GM12878 (cell line): ENCODE measurements around the gene SPIRE2. TPM values are rescaled to one million over a fixed set of nuclear protein-coding genes. Genes with fewer than 3 reads are reported as not detected.

Experiments
- KLF5 ChIP-seq: fragments of 450-650 bp; IDR thresholded peaks from 2 replicates; pipeline ENCODE4 v1.6.1; 2014; ENCODE audit warnings: mild to moderate bottlenecking; ENCODE audit not compliant: partially characterized antibody
- PAX5 ChIP-seq: IDR thresholded peaks from 2 replicates; pipeline ENCODE4 v1.6.1; 2011; ENCODE audit warnings: low read depth, low read length, borderline replicate concordance
- SMARCA5 ChIP-seq: fragments of 450-650 bp; IDR thresholded peaks from 2 replicates; pipeline ENCODE4 v1.6.1; 2017; ENCODE audit warnings: mild to moderate bottlenecking
- SPI1 ChIP-seq: IDR thresholded peaks from 2 replicates; pipeline ENCODE4 v1.6.1; 2011; ENCODE audit warnings: low read depth, mild to moderate bottlenecking, low read length, moderate library complexity, borderline replicate concordance; ENCODE audit not compliant: insufficient read depth
- polyA plus RNA-seq, 11 experiments: library from polyadenylated mRNA; depleted of rRNA in 4 of 11; unstranded in 6 of 11; stranded (reverse) in 5 of 11; fragments of >200 nt; fragmentation: Nextera tagmentation in 4 of 11; fragmentation: Illumina TruSeq in 1 of 11; extraction: Ambion mirVana in 4 of 11; extraction: Trizol in 1 of 11; gene quantifications; 1 replicate in 1 of 11; 2 replicates in 10 of 11; pipeline versions ENCODE4 v1.2.1 to v1.2.3, GENCODE V29; 2011 to 2016; ENCODE audit warnings: inconsistent platforms in 2 of 11, missing spikeins in 2 of 11, low read depth in 1 of 11
- total RNA-seq, 4 experiments: library from RNA; depleted of rRNA in 3 of 4; stranded (reverse); fragments of >200 nt in 3 of 4; fragmentation: Illumina TruSeq in 1 of 4; extraction: Trizol in 1 of 4; gene quantifications; 2 replicates each; pipeline versions ENCODE4 v1.2.1 to v1.2.3, GENCODE V29; 2013 to 2021
- TF ChIP-seq, protein P1 (sequence below): fragments of 150-350 bp; IDR thresholded peaks from 2 replicates; pipeline ENCODE4 v1.6.1; 2016; ENCODE audit warnings: low read depth, low read length
- TF ChIP-seq, protein P2 (sequence below): fragments of 450-650 bp; conservative IDR thresholded peaks from 2 replicates; pipeline ENCODE4 v1.6.1; 2017; ENCODE audit warnings: mild to moderate bottlenecking, moderate library complexity

Gene SPIRE2
- total and polyA plus RNA-seq, 10 of the 15 experiments (the other 5 are each of a cell fraction or from before 2014, with no cell fraction given): 0.03 to 0.64 (median 0.27) TPM; not detected in 1

DNA sequence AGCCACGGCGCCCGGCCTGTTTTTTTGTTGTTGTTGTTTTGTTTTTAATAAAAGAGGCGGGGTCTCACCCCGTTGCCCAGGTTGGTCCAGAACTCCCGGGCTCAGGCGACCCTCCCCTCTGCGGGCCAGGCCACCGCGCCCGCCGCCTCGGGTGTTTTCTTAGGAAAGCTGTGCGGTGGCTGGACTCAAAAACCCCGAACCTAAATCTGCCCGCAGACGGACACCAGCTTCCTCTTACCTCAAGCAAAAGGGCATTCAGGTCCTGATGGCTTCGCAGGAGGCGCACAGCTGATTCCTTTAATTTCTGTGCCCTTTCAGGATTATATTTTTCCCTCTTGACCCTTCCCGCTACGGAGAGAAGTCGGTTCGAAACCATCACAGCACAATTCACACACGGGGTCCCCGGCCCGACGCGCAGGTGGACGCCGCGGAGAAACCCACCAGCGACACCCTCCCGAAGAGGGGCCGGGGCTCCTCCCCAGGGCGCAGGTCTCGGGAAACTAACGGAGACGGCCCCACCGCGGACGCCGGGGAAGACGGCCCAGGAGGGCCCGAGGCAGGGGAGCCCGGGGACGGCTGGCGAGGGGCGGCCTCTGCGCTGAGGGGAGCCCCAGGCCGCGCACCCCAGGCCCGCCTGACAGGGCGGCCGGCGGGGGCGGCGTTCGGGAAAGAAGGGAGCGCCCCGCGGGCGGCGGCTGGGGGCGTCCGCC is 12.5 kb upstream of the SPIRE2 start (continued):
- TF ChIP-seq, protein P1, sequence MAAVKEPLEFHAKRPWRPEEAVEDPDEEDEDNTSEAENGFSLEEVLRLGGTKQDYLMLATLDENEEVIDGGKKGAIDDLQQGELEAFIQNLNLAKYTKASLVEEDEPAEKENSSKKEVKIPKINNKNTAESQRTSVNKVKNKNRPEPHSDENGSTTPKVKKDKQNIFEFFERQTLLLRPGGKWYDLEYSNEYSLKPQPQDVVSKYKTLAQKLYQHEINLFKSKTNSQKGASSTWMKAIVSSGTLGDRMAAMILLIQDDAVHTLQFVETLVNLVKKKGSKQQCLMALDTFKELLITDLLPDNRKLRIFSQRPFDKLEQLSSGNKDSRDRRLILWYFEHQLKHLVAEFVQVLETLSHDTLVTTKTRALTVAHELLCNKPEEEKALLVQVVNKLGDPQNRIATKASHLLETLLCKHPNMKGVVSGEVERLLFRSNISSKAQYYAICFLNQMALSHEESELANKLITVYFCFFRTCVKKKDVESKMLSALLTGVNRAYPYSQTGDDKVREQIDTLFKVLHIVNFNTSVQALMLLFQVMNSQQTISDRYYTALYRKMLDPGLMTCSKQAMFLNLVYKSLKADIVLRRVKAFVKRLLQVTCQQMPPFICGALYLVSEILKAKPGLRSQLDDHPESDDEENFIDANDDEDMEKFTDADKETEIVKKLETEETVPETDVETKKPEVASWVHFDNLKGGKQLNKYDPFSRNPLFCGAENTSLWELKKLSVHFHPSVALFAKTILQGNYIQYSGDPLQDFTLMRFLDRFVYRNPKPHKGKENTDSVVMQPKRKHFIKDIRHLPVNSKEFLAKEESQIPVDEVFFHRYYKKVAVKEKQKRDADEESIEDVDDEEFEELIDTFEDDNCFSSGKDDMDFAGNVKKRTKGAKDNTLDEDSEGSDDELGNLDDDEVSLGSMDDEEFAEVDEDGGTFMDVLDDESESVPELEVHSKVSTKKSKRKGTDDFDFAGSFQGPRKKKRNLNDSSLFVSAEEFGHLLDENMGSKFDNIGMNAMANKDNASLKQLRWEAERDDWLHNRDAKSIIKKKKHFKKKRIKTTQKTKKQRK: no peak
- no peak for TF ChIP-seq KLF5
- TF ChIP-seq, protein P2, sequence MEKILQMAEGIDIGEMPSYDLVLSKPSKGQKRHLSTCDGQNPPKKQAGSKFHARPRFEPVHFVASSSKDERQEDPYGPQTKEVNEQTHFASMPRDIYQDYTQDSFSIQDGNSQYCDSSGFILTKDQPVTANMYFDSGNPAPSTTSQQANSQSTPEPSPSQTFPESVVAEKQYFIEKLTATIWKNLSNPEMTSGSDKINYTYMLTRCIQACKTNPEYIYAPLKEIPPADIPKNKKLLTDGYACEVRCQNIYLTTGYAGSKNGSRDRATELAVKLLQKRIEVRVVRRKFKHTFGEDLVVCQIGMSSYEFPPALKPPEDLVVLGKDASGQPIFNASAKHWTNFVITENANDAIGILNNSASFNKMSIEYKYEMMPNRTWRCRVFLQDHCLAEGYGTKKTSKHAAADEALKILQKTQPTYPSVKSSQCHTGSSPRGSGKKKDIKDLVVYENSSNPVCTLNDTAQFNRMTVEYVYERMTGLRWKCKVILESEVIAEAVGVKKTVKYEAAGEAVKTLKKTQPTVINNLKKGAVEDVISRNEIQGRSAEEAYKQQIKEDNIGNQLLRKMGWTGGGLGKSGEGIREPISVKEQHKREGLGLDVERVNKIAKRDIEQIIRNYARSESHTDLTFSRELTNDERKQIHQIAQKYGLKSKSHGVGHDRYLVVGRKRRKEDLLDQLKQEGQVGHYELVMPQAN: 0 out of 2 replicates have a peak, but pooled peaks have one; percentile 11
- TF ChIP-seq SPI1: no peak
- TF ChIP-seq SMARCA5: 0 out of 2 replicates have a peak, but pooled peaks have one; percentile 23
- TF ChIP-seq PAX5: no peak
- TF ChIP-seq, all 136 proteins: peak for 4
